HEK293 (cell line): ENCODE measurements around the gene NCBP1.

Source experiments
- BCL11B ChIP-seq: fragments of 450-650 bp; formaldehyde crosslinking; IDR thresholded peaks from 2 replicates; pipeline ENCODE4 v1.5.1; 2016; ENCODE audit warnings: low read depth, missing biosample characterization, missing genetic modification characterization
- GLI4 ChIP-seq: fragments of 450-650 bp; formaldehyde crosslinking; IDR thresholded peaks from 2 replicates; pipeline ENCODE4 v1.5.1; 2016; ENCODE audit warnings: missing biosample characterization, missing genetic modification characterization
- HOXD13 ChIP-seq: sonication (generic); formaldehyde crosslinking; IDR thresholded peaks from 2 replicates; pipeline ENCODE4 v1.8.0; 2022; ENCODE audit warnings: missing genetic modification reagents, borderline replicate concordance
- KLF8 ChIP-seq: fragments of 450-650 bp; formaldehyde crosslinking; IDR thresholded peaks from 2 replicates; pipeline ENCODE4 v1.5.1; 2016; ENCODE audit warnings: missing biosample characterization, missing genetic modification characterization
- KLF9 ChIP-seq: fragments of 450-650 bp; formaldehyde crosslinking; IDR thresholded peaks from 2 replicates; pipeline ENCODE4 v1.5.1; 2016; ENCODE audit warnings: missing biosample characterization, missing genetic modification characterization, low read depth
- TRIM28 ChIP-seq: IDR thresholded peaks from 2 replicates; pipeline ENCODE4 v1.6.1; 2011; ENCODE audit warnings: low read length, control low read depth, borderline replicate concordance
- YY2 ChIP-seq: fragments of 450-650 bp; formaldehyde crosslinking; IDR thresholded peaks from 2 replicates; pipeline ENCODE4 v1.5.1; 2016; ENCODE audit warnings: missing biosample characterization, missing genetic modification characterization
- ZBTB20 ChIP-seq: fragments of 450-650 bp; formaldehyde crosslinking; IDR thresholded peaks from 2 replicates; pipeline ENCODE4 v1.5.1; 2016; ENCODE audit warnings: missing biosample characterization, missing genetic modification characterization
- ZEB2 ChIP-seq: fragments of 450-650 bp; formaldehyde crosslinking; IDR thresholded peaks from 2 replicates; pipeline ENCODE4 v1.5.1; 2016; ENCODE audit warnings: missing biosample characterization, missing genetic modification characterization
- ZFP69B ChIP-seq: fragments of 450-650 bp; formaldehyde crosslinking; IDR thresholded peaks from 2 replicates; pipeline ENCODE4 v1.5.1; 2016; ENCODE audit warnings: missing biosample characterization, missing genetic modification characterization
- ZNF169 ChIP-seq: fragments of 450-650 bp; formaldehyde crosslinking; IDR thresholded peaks from 2 replicates; pipeline ENCODE4 v1.5.1; 2016; ENCODE audit warnings: missing biosample characterization, missing genetic modification characterization
- ZNF211 ChIP-seq: fragments of 450-650 bp; formaldehyde crosslinking; IDR thresholded peaks from 2 replicates; pipeline ENCODE4 v1.5.1; 2016; ENCODE audit warnings: low read depth, missing biosample characterization, missing genetic modification characterization
- ZNF324 ChIP-seq: fragments of 450-650 bp; formaldehyde crosslinking; IDR thresholded peaks from 2 replicates; pipeline ENCODE4 v1.5.1; 2016; ENCODE audit warnings: missing biosample characterization, missing genetic modification characterization
- ZNF423 ChIP-seq: fragments of 450-650 bp; formaldehyde crosslinking; IDR thresholded peaks from 2 replicates; pipeline ENCODE4 v1.5.1; 2016; ENCODE audit warnings: missing biosample characterization, missing genetic modification characterization
- ZNF549 ChIP-seq: fragments of 450-650 bp; IDR thresholded peaks from 2 replicates; pipeline ENCODE4 v1.5.1; 2018; ENCODE audit warnings: missing biosample characterization, missing genetic modification characterization, mild to moderate bottlenecking, inconsistent platforms, moderate library complexity
- ZNF560 ChIP-seq: fragments of 450-650 bp; formaldehyde crosslinking; IDR thresholded peaks from 2 replicates; pipeline ENCODE4 v1.5.1; 2017; ENCODE audit warnings: missing biosample characterization, missing genetic modification characterization, borderline replicate concordance
- ZNF664 ChIP-seq: fragments of 450-650 bp; formaldehyde crosslinking; IDR thresholded peaks from 2 replicates; pipeline ENCODE4 v1.5.1; 2016; ENCODE audit warnings: missing biosample characterization, missing genetic modification characterization
- ZNF701 ChIP-seq: fragments of 450-650 bp; formaldehyde crosslinking; IDR thresholded peaks from 2 replicates; pipeline ENCODE4 v1.5.1; 2016; ENCODE audit warnings: missing biosample characterization, missing genetic modification characterization
- ZNF707 ChIP-seq: fragments of 450-650 bp; formaldehyde crosslinking; IDR thresholded peaks from 2 replicates; pipeline ENCODE4 v1.5.1; 2016; ENCODE audit warnings: missing biosample characterization, missing genetic modification characterization
- ZNF76 ChIP-seq: fragments of 450-650 bp; formaldehyde crosslinking; IDR thresholded peaks from 2 replicates; pipeline ENCODE4; 2016; ENCODE audit warnings: low read depth, missing biosample characterization, missing genetic modification characterization, borderline replicate concordance
- ZNF776 ChIP-seq: fragments of 450-650 bp; formaldehyde crosslinking; IDR thresholded peaks from 2 replicates; pipeline ENCODE4 v1.5.0; 2017; ENCODE audit warnings: missing biosample characterization, missing genetic modification characterization, borderline replicate concordance
- ZNF785 ChIP-seq: fragments of 450-650 bp; formaldehyde crosslinking; IDR thresholded peaks from 2 replicates; pipeline ENCODE4 v1.5.1; 2016; ENCODE audit warnings: missing biosample characterization, missing genetic modification characterization
- ZNF792 ChIP-seq: fragments of 450-650 bp; formaldehyde crosslinking; IDR thresholded peaks from 2 replicates; pipeline ENCODE4 v1.5.1; 2016; ENCODE audit warnings: missing biosample characterization, missing genetic modification characterization
- ZNF837 ChIP-seq: fragments of 450-650 bp; formaldehyde crosslinking; IDR thresholded peaks from 2 replicates; pipeline ENCODE4 v1.5.1; 2016; ENCODE audit warnings: missing biosample characterization, missing genetic modification characterization
- ZSCAN23 ChIP-seq: fragments of 450-650 bp; formaldehyde crosslinking; IDR thresholded peaks from 2 replicates; pipeline ENCODE4 v1.5.1; 2016; ENCODE audit warnings: missing biosample characterization, missing genetic modification characterization
- ZSCAN30 ChIP-seq: fragments of 450-650 bp; IDR thresholded peaks from 2 replicates; pipeline ENCODE4 v1.5.1; 2018; ENCODE audit warnings: missing biosample characterization, mild to moderate bottlenecking, missing genetic modification characterization, moderate library complexity
- ZXDB ChIP-seq: fragments of 450-650 bp; formaldehyde crosslinking; IDR thresholded peaks from 2 replicates; pipeline ENCODE4 v1.5.1; 2016; ENCODE audit warnings: missing biosample characterization, missing genetic modification characterization
- TF ChIP-seq, protein P1 (sequence below): fragments of 450-650 bp; formaldehyde crosslinking; IDR thresholded peaks from 2 replicates; pipeline ENCODE4 v1.5.1; 2016; ENCODE audit warnings: missing biosample characterization, missing genetic modification characterization
- TF ChIP-seq, protein P2 (sequence below): sonication (generic); formaldehyde crosslinking; IDR thresholded peaks from 2 replicates; pipeline ENCODE4 v1.8.1; 2022; ENCODE audit warnings: mild to moderate bottlenecking, moderate library complexity, missing genetic modification reagents
- TF ChIP-seq, protein P3 (sequence below): fragments of 450-650 bp; formaldehyde crosslinking; IDR thresholded peaks from 2 replicates; pipeline ENCODE4 v1.5.1; 2016; ENCODE audit warnings: missing biosample characterization, missing genetic modification characterization
- TF ChIP-seq, protein P4 (sequence below): fragments of 450-650 bp; formaldehyde crosslinking; IDR thresholded peaks from 2 replicates; pipeline ENCODE4 v1.5.1; 2017; ENCODE audit warnings: missing biosample characterization, missing genetic modification characterization
- TF ChIP-seq, protein P5 (sequence below): fragments of 450-650 bp; formaldehyde crosslinking; IDR thresholded peaks from 2 replicates; pipeline ENCODE4 v1.5.1; 2016; ENCODE audit warnings: missing biosample characterization, missing genetic modification characterization
- TF ChIP-seq, protein P6 (sequence below): fragments of 450-650 bp; formaldehyde crosslinking; IDR thresholded peaks from 2 replicates; pipeline ENCODE4 v1.5.1; 2016; ENCODE audit warnings: missing biosample characterization, missing genetic modification characterization

Gene NCBP1

DNA sequence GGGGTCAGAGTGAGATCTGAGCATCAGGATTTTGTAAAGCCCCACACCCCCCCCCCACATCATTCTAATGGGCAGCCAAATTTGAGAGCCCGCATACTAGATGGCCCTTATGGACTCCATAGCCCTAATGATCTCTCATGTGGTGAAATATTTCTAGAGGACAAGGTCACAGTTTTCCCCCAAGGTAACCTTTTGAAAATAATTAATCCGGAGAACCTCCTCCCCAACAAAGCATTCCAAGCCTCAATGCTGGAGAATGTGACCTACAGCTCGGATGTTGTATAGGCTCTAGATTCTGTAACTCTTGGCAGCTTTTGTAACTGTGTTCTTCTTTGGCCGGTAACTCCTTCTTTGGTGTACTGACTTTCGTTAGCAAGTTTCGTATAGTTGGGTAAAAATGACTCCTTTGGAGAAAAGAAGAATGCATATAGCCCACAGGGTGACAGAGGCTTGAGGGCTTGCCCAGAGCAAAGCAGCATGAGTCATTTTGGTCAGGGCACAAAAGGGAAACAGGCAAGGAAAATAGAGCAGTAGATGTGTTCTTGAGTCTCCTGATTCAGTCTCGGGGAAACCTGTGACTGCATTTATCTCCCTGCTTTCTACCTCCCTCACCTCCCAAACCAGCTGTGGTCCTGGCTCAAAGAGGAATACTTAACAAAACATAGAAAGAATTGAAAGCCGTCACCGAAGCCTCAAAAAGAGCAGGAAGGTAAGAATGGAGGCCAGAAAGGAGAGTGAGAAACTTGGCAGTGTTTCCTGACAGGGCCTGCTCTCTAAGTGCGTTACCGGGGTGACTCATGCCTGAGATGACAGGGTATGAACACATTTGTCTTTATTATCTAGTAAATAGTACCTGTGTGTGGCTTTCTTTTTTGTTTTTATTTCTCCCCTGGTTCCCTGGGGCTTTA lies 70.1 kb downstream of the NCBP1 start (continued):
- TF ChIP-seq, protein P1, sequence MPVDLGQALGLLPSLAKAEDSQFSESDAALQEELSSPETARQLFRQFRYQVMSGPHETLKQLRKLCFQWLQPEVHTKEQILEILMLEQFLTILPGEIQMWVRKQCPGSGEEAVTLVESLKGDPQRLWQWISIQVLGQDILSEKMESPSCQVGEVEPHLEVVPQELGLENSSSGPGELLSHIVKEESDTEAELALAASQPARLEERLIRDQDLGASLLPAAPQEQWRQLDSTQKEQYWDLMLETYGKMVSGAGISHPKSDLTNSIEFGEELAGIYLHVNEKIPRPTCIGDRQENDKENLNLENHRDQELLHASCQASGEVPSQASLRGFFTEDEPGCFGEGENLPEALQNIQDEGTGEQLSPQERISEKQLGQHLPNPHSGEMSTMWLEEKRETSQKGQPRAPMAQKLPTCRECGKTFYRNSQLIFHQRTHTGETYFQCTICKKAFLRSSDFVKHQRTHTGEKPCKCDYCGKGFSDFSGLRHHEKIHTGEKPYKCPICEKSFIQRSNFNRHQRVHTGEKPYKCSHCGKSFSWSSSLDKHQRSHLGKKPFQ, result no peak
- TF ChIP-seq ZNF792 (tag by site-specific recombination), result no peak
- no peak for TF ChIP-seq ZNF701 (tag by site-specific recombination)
- TF ChIP-seq HOXD13 (CRISPR knock-in tag), result no peak
- TF ChIP-seq, protein P2, sequence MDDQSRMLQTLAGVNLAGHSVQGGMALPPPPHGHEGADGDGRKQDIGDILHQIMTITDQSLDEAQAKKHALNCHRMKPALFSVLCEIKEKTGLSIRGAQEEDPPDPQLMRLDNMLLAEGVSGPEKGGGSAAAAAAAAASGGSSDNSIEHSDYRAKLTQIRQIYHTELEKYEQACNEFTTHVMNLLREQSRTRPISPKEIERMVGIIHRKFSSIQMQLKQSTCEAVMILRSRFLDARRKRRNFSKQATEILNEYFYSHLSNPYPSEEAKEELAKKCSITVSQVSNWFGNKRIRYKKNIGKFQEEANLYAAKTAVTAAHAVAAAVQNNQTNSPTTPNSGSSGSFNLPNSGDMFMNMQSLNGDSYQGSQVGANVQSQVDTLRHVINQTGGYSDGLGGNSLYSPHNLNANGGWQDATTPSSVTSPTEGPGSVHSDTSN, result no peak
- TF ChIP-seq TRIM28, result no peak
- no peak for TF ChIP-seq ZNF785 (tag by site-specific recombination)
- TF ChIP-seq ZNF776 (tag by site-specific recombination), result no peak
- no peak for TF ChIP-seq ZFP69B (tag by site-specific recombination)
- no peak for TF ChIP-seq GLI4 (tag by site-specific recombination)
- TF ChIP-seq BCL11B (tag by site-specific recombination), result no peak
- no peak for TF ChIP-seq ZNF423 (tag by site-specific recombination)
- TF ChIP-seq ZNF76, result no peak
- no peak for TF ChIP-seq ZNF837 (tag by site-specific recombination)
- TF ChIP-seq ZNF707 (tag by site-specific recombination), result no peak
- TF ChIP-seq, protein P3, sequence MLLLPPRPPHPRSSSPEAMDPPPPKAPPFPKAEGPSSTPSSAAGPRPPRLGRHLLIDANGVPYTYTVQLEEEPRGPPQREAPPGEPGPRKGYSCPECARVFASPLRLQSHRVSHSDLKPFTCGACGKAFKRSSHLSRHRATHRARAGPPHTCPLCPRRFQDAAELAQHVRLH (tag by site-specific recombination), result no peak
- TF ChIP-seq, protein P4, sequence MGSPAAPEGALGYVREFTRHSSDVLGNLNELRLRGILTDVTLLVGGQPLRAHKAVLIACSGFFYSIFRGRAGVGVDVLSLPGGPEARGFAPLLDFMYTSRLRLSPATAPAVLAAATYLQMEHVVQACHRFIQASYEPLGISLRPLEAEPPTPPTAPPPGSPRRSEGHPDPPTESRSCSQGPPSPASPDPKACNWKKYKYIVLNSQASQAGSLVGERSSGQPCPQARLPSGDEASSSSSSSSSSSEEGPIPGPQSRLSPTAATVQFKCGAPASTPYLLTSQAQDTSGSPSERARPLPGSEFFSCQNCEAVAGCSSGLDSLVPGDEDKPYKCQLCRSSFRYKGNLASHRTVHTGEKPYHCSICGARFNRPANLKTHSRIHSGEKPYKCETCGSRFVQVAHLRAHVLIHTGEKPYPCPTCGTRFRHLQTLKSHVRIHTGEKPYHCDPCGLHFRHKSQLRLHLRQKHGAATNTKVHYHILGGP, result no peak
- no peak for TF ChIP-seq YY2 (tag by site-specific recombination)
- no peak for TF ChIP-seq ZNF169 (tag by site-specific recombination)
- 0 out of 2 replicates have a peak, but pooled peaks have one; percentile 32 for TF ChIP-seq ZBTB20
- 0 out of 2 replicates have a peak, but pooled peaks have one; percentile 50 for TF ChIP-seq ZEB2
- TF ChIP-seq ZSCAN23 (tag by site-specific recombination), result no peak
- TF ChIP-seq ZNF560 (tag by site-specific recombination), result no peak
- TF ChIP-seq, protein P5, sequence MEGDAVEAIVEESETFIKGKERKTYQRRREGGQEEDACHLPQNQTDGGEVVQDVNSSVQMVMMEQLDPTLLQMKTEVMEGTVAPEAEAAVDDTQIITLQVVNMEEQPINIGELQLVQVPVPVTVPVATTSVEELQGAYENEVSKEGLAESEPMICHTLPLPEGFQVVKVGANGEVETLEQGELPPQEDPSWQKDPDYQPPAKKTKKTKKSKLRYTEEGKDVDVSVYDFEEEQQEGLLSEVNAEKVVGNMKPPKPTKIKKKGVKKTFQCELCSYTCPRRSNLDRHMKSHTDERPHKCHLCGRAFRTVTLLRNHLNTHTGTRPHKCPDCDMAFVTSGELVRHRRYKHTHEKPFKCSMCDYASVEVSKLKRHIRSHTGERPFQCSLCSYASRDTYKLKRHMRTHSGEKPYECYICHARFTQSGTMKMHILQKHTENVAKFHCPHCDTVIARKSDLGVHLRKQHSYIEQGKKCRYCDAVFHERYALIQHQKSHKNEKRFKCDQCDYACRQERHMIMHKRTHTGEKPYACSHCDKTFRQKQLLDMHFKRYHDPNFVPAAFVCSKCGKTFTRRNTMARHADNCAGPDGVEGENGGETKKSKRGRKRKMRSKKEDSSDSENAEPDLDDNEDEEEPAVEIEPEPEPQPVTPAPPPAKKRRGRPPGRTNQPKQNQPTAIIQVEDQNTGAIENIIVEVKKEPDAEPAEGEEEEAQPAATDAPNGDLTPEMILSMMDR, result no peak
- no peak for TF ChIP-seq ZNF324 (tag by site-specific recombination)
- TF ChIP-seq ZSCAN30 (tag by site-specific recombination), result no peak
- no peak for TF ChIP-seq ZNF664 (tag by site-specific recombination)
- no peak for TF ChIP-seq ZNF211 (tag by site-specific recombination)
- TF ChIP-seq ZXDB (tag by site-specific recombination), result no peak
- no peak for TF ChIP-seq KLF9 (tag by site-specific recombination)
- TF ChIP-seq, protein P6, sequence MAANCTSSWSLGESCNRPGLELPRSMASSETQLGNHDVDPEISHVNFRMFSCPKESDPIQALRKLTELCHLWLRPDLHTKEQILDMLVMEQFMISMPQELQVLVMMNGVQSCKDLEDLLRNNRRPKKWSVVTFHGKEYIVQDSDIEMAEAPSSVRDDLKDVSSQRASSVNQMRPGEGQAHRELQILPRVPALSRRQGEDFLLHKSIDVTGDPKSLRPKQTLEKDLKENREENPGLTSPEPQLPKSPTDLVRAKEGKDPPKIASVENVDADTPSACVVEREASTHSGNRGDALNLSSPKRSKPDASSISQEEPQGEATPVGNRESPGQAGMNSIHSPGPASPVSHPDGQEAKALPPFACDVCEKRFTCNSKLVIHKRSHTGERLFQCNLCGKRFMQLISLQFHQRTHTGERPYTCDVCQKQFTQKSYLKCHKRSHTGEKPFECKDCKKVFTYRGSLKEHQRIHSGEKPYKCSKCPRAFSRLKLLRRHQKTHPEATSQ (tag by site-specific recombination), result no peak
- TF ChIP-seq KLF8 (tag by site-specific recombination), result no peak
- TF ChIP-seq ZNF549 (tag by site-specific recombination), result no peak
